SK-N-SH treated with all-trans-retinoic acid at 6 μM for 48 hours (cell line): ENCODE data around the gene CENPP.

Experiments
- ATAC-seq: fragments of 200-7000 bp; cut with Tn5 transposase; 3 replicates; pipeline ENCODE4 v1.9.1; 2020; ENCODE audit warnings: mild to moderate bottlenecking, moderate library complexity
- ARNTL ChIP-seq: fragments of 450-650 bp; formaldehyde crosslinking; IDR thresholded peaks from 2 replicates; pipeline ENCODE4 v1.5.0; 2020; ENCODE audit warnings: low read depth, mild to moderate bottlenecking, moderate library complexity, borderline replicate concordance
- BACH2 ChIP-seq: fragments of 250-450 bp; sonication (Bioruptor Pico); IDR thresholded peaks from 2 replicates; pipeline ENCODE4 v1.9.0; 2021; ENCODE audit warnings: mild to moderate bottlenecking, borderline replicate concordance
- CSDC2 ChIP-seq: fragments of 250-450 bp; sonication (Bioruptor Pico); IDR thresholded peaks from 2 replicates; pipeline ENCODE4 v1.5.0; 2020; ENCODE audit warnings: mild to moderate bottlenecking, moderate library complexity
- GLIS3 ChIP-seq: fragments of 250-450 bp; sonication (Bioruptor Pico); IDR thresholded peaks from 2 replicates; pipeline ENCODE4 v1.5.0; 2020; ENCODE audit warnings: mild to moderate bottlenecking, moderate library complexity
- ISL1 ChIP-seq: fragments of 250-450 bp; sonication (Bioruptor Pico); IDR thresholded peaks from 2 replicates; pipeline ENCODE4 v2.1.2; 2022; ENCODE audit warnings: mild to moderate bottlenecking, moderate library complexity
- OSR1 ChIP-seq: fragments of 250-450 bp; sonication (Bioruptor Pico); IDR thresholded peaks from 2 replicates; pipeline ENCODE4 v1.8.0; 2022; ENCODE audit warnings: moderate library complexity, mild to moderate bottlenecking, inconsistent platforms
- POU6F1 ChIP-seq: fragments of 250-450 bp; sonication (Bioruptor Pico); IDR thresholded peaks from 2 replicates; pipeline ENCODE4 v1.8.0; 2021; ENCODE audit warnings: low read depth, mild to moderate bottlenecking, moderate library complexity, borderline replicate concordance
- PPARA ChIP-seq: fragments of 250-450 bp; sonication (Bioruptor Pico); IDR thresholded peaks from 2 replicates; pipeline ENCODE4 v1.5.0; 2020; ENCODE audit warnings: mild to moderate bottlenecking, borderline replicate concordance
- RARB ChIP-seq: fragments of 250-450 bp; sonication (Bioruptor Pico); IDR thresholded peaks from 2 replicates; pipeline ENCODE4 v1.8.0; 2021; ENCODE audit warnings: mild to moderate bottlenecking, moderate library complexity
- SNAI2 ChIP-seq: fragments of 250-450 bp; sonication (Bioruptor Pico); IDR thresholded peaks from 2 replicates; pipeline ENCODE4 v1.5.0; 2020; ENCODE audit warnings: mild to moderate bottlenecking, moderate library complexity
- TCF4 ChIP-seq: fragments of 250-450 bp; sonication (Bioruptor Pico); IDR thresholded peaks from 2 replicates; pipeline ENCODE4 v1.8.0; 2021; ENCODE audit warnings: mild to moderate bottlenecking, moderate library complexity, borderline replicate concordance
- TOX ChIP-seq: fragments of 250-450 bp; sonication (Bioruptor Pico); IDR thresholded peaks from 2 replicates; pipeline ENCODE4 v1.8.0; 2021; ENCODE audit warnings: mild to moderate bottlenecking, moderate library complexity, borderline replicate concordance
- ZC3H10 ChIP-seq: fragments of 250-450 bp; sonication (Bioruptor Pico); IDR thresholded peaks from 2 replicates; pipeline ENCODE4 v1.5.1; 2021; ENCODE audit warnings: mild to moderate bottlenecking, moderate library complexity
- ZFP3 ChIP-seq: fragments of 250-450 bp; sonication (Bioruptor Pico); IDR thresholded peaks from 2 replicates; pipeline ENCODE4 v1.5.0; 2020; ENCODE audit warnings: mild to moderate bottlenecking, moderate library complexity
- ZFP30 ChIP-seq: fragments of 450-650 bp; formaldehyde crosslinking; IDR thresholded peaks from 2 replicates; pipeline ENCODE4 v1.5.0; 2022; ENCODE audit warnings: mild to moderate bottlenecking, moderate library complexity
- ZNF565 ChIP-seq: fragments of 450-650 bp; formaldehyde crosslinking; conservative IDR thresholded peaks from 2 replicates; pipeline ENCODE4 v1.5.0; 2020; ENCODE audit warnings: low read depth, mild to moderate bottlenecking, moderate library complexity
- ZNF70 ChIP-seq: fragments of 450-650 bp; formaldehyde crosslinking; IDR thresholded peaks from 2 replicates; pipeline ENCODE4 v1.5.0; 2020; ENCODE audit warnings: mild to moderate bottlenecking, moderate library complexity
- ZNF8 ChIP-seq: fragments of 450-650 bp; formaldehyde crosslinking; IDR thresholded peaks from 2 replicates; pipeline ENCODE4 v1.5.0; 2020; ENCODE audit warnings: mild to moderate bottlenecking, moderate library complexity
- TF ChIP-seq, protein P1 (sequence below): fragments of 250-450 bp; sonication (Bioruptor Pico); IDR thresholded peaks from 2 replicates; pipeline ENCODE4 v1.8.0; 2020; ENCODE audit warnings: mild to moderate bottlenecking, moderate library complexity, borderline replicate concordance
- TF ChIP-seq, protein P2 (sequence below): fragments of 250-450 bp; sonication (Bioruptor Pico); IDR thresholded peaks from 2 replicates; pipeline ENCODE4 v1.5.0; 2020; ENCODE audit warnings: mild to moderate bottlenecking, moderate library complexity
- TF ChIP-seq, protein P3 (sequence below): fragments of 250-450 bp; sonication (Bioruptor Pico); IDR thresholded peaks from 2 replicates; pipeline ENCODE4 v1.5.1; 2021; ENCODE audit warnings: mild to moderate bottlenecking, moderate library complexity

Gene CENPP

GRCh38 chr9:92463387-92463786 lies 137.6 kb downstream of the CENPP start:
- no peak for ATAC-seq
- TF ChIP-seq OSR1 (CRISPR knock-in tag) (no peak), ARNTL (CRISPR knock-in tag) (no peak), RARB (CRISPR knock-in tag) (no peak), ZC3H10 (no peak), ZFP3 (CRISPR knock-in tag) (no peak)
- TF ChIP-seq, protein P1, sequence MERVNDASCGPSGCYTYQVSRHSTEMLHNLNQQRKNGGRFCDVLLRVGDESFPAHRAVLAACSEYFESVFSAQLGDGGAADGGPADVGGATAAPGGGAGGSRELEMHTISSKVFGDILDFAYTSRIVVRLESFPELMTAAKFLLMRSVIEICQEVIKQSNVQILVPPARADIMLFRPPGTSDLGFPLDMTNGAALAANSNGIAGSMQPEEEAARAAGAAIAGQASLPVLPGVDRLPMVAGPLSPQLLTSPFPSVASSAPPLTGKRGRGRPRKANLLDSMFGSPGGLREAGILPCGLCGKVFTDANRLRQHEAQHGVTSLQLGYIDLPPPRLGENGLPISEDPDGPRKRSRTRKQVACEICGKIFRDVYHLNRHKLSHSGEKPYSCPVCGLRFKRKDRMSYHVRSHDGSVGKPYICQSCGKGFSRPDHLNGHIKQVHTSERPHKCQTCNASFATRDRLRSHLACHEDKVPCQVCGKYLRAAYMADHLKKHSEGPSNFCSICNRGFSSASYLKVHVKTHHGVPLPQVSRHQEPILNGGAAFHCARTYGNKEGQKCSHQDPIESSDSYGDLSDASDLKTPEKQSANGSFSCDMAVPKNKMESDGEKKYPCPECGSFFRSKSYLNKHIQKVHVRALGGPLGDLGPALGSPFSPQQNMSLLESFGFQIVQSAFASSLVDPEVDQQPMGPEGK = no peak

DNA sequence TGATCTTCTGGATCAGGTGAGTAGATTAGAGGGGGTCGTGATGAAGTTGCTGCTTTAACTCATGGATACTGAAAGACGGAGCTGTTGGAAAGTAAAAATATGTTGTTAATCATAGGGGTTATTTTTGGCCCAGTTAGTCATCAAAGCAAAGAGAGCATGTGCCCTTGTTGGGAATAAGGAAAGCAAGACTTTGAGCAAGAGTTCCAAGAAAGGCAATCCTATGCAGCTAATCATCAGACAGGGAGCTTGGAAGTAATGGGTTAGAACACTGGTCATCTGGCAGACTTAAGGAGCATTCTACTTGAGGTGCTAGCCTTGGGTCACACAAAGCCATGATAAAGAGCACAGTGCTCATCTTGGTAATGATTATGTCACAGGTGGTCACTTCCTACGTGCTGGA lies 138.2 kb downstream of the CENPP start:
- TF ChIP-seq ZFP30 (CRISPR knock-in tag) (no peak), TOX (CRISPR knock-in tag) (0 out of 2 replicates have a peak, but pooled peaks have one; percentile 34)
- TF ChIP-seq, all 23 proteins: peak for 1
- peak; percentile 88 for ATAC-seq

- no peak for ATAC-seq
- TF ChIP-seq ZNF8 = no peak
- no peak for TF ChIP-seq POU6F1 (CRISPR knock-in tag)
- TF ChIP-seq ZNF70 (CRISPR knock-in tag) = no peak
- no peak for TF ChIP-seq TCF4
- no peak for TF ChIP-seq SNAI2
- no peak for TF ChIP-seq GLIS3 (CRISPR knock-in tag)
- TF ChIP-seq ZFP3 (CRISPR knock-in tag) = no peak
- TF ChIP-seq CSDC2 (CRISPR knock-in tag) = no peak
- TF ChIP-seq ISL1 (CRISPR knock-in tag) = no peak
These were observed 141.3 kb downstream of the CENPP start for GRCh38 chr9:92467041-92467440.

GRCh38 chr9:92467511-92467910 lies 141.8 kb downstream of the CENPP start:
- no peak for ATAC-seq

More at GRCh38 chr9:92467511-92467910, 141.8 kb downstream of the CENPP start:
- no peak for TF ChIP-seq CSDC2 (CRISPR knock-in tag)
- no peak for TF ChIP-seq PPARA (CRISPR knock-in tag)
- TF ChIP-seq BACH2 (CRISPR knock-in tag) = no peak
- TF ChIP-seq ZC3H10 = no peak
- no peak for TF ChIP-seq POU6F1 (CRISPR knock-in tag)
- TF ChIP-seq ZNF70 (CRISPR knock-in tag) = no peak
- TF ChIP-seq RARB (CRISPR knock-in tag) = no peak
- TF ChIP-seq TOX (CRISPR knock-in tag) = no peak
- TF ChIP-seq, protein P2, sequence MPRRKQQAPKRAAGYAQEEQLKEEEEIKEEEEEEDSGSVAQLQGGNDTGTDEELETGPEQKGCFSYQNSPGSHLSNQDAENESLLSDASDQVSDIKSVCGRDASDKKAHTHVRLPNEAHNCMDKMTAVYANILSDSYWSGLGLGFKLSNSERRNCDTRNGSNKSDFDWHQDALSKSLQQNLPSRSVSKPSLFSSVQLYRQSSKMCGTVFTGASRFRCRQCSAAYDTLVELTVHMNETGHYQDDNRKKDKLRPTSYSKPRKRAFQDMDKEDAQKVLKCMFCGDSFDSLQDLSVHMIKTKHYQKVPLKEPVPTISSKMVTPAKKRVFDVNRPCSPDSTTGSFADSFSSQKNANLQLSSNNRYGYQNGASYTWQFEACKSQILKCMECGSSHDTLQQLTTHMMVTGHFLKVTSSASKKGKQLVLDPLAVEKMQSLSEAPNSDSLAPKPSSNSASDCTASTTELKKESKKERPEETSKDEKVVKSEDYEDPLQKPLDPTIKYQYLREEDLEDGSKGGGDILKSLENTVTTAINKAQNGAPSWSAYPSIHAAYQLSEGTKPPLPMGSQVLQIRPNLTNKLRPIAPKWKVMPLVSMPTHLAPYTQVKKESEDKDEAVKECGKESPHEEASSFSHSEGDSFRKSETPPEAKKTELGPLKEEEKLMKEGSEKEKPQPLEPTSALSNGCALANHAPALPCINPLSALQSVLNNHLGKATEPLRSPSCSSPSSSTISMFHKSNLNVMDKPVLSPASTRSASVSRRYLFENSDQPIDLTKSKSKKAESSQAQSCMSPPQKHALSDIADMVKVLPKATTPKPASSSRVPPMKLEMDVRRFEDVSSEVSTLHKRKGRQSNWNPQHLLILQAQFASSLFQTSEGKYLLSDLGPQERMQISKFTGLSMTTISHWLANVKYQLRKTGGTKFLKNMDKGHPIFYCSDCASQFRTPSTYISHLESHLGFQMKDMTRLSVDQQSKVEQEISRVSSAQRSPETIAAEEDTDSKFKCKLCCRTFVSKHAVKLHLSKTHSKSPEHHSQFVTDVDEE = no peak
- TF ChIP-seq ZNF565 = no peak
- TF ChIP-seq ZFP3 (CRISPR knock-in tag) = no peak
- TF ChIP-seq, protein P1 = no peak
- no peak for TF ChIP-seq GLIS3 (CRISPR knock-in tag)
- TF ChIP-seq SNAI2 = no peak
- no peak for TF ChIP-seq ARNTL (CRISPR knock-in tag)
- TF ChIP-seq, protein P3, sequence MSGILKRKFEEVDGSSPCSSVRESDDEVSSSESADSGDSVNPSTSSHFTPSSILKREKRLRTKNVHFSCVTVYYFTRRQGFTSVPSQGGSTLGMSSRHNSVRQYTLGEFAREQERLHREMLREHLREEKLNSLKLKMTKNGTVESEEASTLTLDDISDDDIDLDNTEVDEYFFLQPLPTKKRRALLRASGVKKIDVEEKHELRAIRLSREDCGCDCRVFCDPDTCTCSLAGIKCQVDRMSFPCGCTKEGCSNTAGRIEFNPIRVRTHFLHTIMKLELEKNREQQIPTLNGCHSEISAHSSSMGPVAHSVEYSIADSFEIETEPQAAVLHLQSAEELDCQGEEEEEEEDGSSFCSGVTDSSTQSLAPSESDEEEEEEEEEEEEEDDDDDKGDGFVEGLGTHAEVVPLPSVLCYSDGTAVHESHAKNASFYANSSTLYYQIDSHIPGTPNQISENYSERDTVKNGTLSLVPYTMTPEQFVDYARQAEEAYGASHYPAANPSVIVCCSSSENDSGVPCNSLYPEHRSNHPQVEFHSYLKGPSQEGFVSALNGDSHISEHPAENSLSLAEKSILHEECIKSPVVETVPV (CRISPR knock-in tag) = no peak
- no peak for TF ChIP-seq ZNF8
- TF ChIP-seq ISL1 (CRISPR knock-in tag) = no peak
- TF ChIP-seq ZFP30 (CRISPR knock-in tag) = no peak
